Endodermal cell (in vitro differentiated cells): ENCODE data around the gene ADGB. TPM values are rescaled to one million over a fixed set of nuclear protein-coding genes. Genes with fewer than 3 reads are reported as not detected.
"Not testable (repeated sequence)": the region's sequence is repeated elsewhere in the genome, so short reads cannot be mapped to it uniquely, and the experiment has no call there.

ENCODE experiments used
- DNase-seq: peaks from one replicate; pipeline ENCODE4 v3.0.0-alpha.2; 2017
- H3K27ac ChIP-seq: 2 replicates; pipeline ENCODE4 v1.5.1; 2013; ENCODE audit warnings: mild to moderate bottlenecking, low read depth, low read length, moderate library complexity
- H3K27me3 ChIP-seq: 2 replicates; pipeline ENCODE4 v1.6.1; 2013; ENCODE audit warnings: mild to moderate bottlenecking, low read length, moderate library complexity; ENCODE audit not compliant: insufficient read depth, control insufficient read depth, poor library complexity, severe bottlenecking
- H3K36me3 ChIP-seq: 2 replicates; pipeline ENCODE4 v1.7.0; 2013; ENCODE audit warnings: mild to moderate bottlenecking, low read length, moderate library complexity; ENCODE audit not compliant: control insufficient read depth, insufficient read depth
- H3K4me1 ChIP-seq: one replicate; pipeline ENCODE4 v1.7.0; 2013; ENCODE audit warnings: low read length; ENCODE audit not compliant: control insufficient read depth, insufficient read depth
- H3K4me3 ChIP-seq: 2 replicates; pipeline ENCODE4 v1.5.1; 2013; ENCODE audit warnings: mild to moderate bottlenecking, low read length, moderate library complexity
- H3K9ac ChIP-seq: 2 replicates; pipeline ENCODE4 v1.6.1; 2013; ENCODE audit warnings: mild to moderate bottlenecking, low read length, moderate library complexity; ENCODE audit not compliant: poor library complexity, severe bottlenecking; ENCODE audit errors: extremely low read depth
- H3K9me3 ChIP-seq: 2 replicates; pipeline ENCODE4 v1.6.1; 2013; ENCODE audit warnings: mild to moderate bottlenecking, low read length, moderate library complexity; ENCODE audit not compliant: control insufficient read depth
- H3K27ac Mint-ChIP-seq: 2 replicates; pipeline ENCODE4 v1.8.0; 2020; ENCODE audit warnings: mixed read lengths
- H3K27me3 Mint-ChIP-seq: 2 replicates; pipeline ENCODE4 v1.8.0; 2021; ENCODE audit warnings: mild to moderate bottlenecking, mixed read lengths; ENCODE audit not compliant: insufficient read depth
- H3K36me3 Mint-ChIP-seq: 2 replicates; pipeline ENCODE4 v1.8.0; 2020; ENCODE audit warnings: low read depth, mixed read lengths
- H3K4me1 Mint-ChIP-seq: 2 replicates; pipeline ENCODE4 v1.8.0; 2020; ENCODE audit warnings: mixed read lengths
- H3K4me3 Mint-ChIP-seq: 2 replicates; pipeline ENCODE4 v1.8.0; 2020; ENCODE audit warnings: mild to moderate bottlenecking, moderate library complexity, mixed read lengths
- H3K9me3 Mint-ChIP-seq: 2 replicates; pipeline ENCODE4 v1.8.0; 2020; ENCODE audit warnings: mild to moderate bottlenecking, mixed read lengths
- WGBS, 2 experiments: methylation state at CpG; one replicate each; pipeline versions ENCODE4 v1.1.5 to v1.1.7; 2013; ENCODE audit warnings: missing lambda C conversion rate in 2 of 2, mixed read lengths in 1 of 2; ENCODE audit not compliant: insufficient coverage in 1 of 2, insufficient read length in 1 of 2; 5-methylcytosine and 5-hydroxymethylcytosine counted together
- total RNA-seq, 2 donors: library from RNA; stranded (reverse); fragmentation: NEBNext Ultra II Directional in 1 of 2; extraction: Animal tissue kit (Norgen Biotek cat#: 25700) in 1 of 2; gene quantifications; 2 replicates in 1 of 2; 3 replicates in 1 of 2; pipeline ENCODE4 v1.2.1, GENCODE V29; 2021
- TF ChIP-seq, protein P1 (sequence below): fragments of 200-600 bp; sonication (generic); conservative IDR thresholded peaks from 2 replicates; pipeline ENCODE4 v1.5.0; 2021; ENCODE audit warnings: antibody characterized with exemption, mild to moderate bottlenecking

The ADGB gene
- total RNA-seq, 2 donors from 2014 or later, result 0.37 to 1.3 TPM

DNA sequence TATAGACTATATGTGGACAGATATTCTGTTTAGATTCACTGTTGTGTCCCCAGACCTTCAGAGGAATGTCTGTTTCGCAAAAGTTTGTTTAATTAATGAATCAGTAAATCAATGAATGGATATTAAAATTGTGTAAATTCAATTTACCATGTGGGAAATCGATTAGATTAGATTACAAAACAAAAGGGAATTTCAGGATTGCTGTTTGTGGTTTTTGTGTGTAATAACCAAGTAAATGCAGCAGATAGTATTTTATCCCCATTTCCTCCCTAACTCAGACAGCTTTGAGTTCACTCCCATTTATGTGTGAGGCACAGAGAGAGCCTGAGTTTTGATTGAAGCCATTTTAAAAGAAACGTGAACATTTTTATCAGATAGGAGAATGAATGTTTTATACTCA is 214.8 kb downstream of the ADGB start:
- Mint-ChIP-seq H3K36me3 (no peaks in the 10 kb centered on the region), H3K4me1 (peaks cover 21% of the 10 kb centered on the region), H3K4me3 (no peak overlapping the region), H3K9me3 (no peaks in the 10 kb centered on the region), H3K27me3 (no peaks in the 10 kb centered on the region), H3K27ac (no peak overlapping the region)
- TF ChIP-seq, protein P1, sequence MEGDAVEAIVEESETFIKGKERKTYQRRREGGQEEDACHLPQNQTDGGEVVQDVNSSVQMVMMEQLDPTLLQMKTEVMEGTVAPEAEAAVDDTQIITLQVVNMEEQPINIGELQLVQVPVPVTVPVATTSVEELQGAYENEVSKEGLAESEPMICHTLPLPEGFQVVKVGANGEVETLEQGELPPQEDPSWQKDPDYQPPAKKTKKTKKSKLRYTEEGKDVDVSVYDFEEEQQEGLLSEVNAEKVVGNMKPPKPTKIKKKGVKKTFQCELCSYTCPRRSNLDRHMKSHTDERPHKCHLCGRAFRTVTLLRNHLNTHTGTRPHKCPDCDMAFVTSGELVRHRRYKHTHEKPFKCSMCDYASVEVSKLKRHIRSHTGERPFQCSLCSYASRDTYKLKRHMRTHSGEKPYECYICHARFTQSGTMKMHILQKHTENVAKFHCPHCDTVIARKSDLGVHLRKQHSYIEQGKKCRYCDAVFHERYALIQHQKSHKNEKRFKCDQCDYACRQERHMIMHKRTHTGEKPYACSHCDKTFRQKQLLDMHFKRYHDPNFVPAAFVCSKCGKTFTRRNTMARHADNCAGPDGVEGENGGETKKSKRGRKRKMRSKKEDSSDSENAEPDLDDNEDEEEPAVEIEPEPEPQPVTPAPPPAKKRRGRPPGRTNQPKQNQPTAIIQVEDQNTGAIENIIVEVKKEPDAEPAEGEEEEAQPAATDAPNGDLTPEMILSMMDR, result no peak
- Histone ChIP-seq H3K4me3 (no peak overlapping the region), H3K9me3 (no peaks in the 10 kb centered on the region), H3K27ac (no peak overlapping the region), H3K27me3 (no peaks in the 10 kb centered on the region), H3K36me3 (no peaks in the 10 kb centered on the region), H3K4me1 (no peaks in the 10 kb centered on the region), H3K9ac (no peak overlapping the region)
- 69 to 71% methylated on average over 2 to 3 of the region's 3 CpGs for WGBS, 2 experiments
- no peak for DNase-seq

DNA sequence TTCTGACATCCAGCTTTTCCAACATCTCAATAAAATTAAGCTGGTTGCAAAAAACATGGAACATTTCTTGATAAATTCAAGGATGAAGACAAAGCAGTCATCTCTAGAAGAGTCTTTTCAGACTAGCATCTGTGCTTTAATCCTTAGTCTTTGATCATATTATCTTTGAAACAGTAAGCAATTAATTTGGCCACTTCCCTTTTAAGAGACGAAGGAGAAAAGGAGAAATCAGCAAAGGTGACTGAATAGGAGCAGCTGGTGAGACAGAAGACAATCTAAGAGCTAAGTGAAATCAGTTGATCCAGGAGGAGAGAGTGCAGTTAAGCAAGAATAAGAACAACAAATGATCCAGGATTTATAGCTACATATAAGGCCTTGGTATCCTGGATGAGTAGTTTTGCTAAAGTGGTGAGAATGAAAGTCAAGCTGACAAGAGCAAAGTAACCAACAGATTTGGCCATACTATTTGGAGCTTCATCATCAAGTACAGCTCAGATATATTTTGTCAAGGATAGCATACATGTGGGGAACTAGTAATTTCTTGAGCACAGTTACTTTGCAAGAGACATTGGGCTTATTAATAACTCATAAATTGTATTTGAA is 215.5 kb downstream of the ADGB start:
- no peak overlapping the region for H3K4me3 Mint-ChIP-seq
- TF ChIP-seq, protein P1, result no peak
- H3K27me3 Mint-ChIP-seq, result no peaks in the 10 kb centered on the region
- H3K9me3 ChIP-seq, result no peaks in the 10 kb centered on the region
- no peaks in the 10 kb centered on the region for H3K27me3 ChIP-seq
- no peak for DNase-seq
- H3K27ac Mint-ChIP-seq, result no peak overlapping the region
- no peaks in the 10 kb centered on the region for H3K9me3 Mint-ChIP-seq
- H3K27ac ChIP-seq, result no peak overlapping the region
- H3K36me3 ChIP-seq, result no peaks in the 10 kb centered on the region
- peaks cover 24% of the 10 kb centered on the region for H3K4me1 Mint-ChIP-seq
- H3K4me3 ChIP-seq, result no peak overlapping the region
- no peaks in the 10 kb centered on the region for H3K4me1 ChIP-seq
- 94 to 100% methylated on average over 1 of the region's 1 CpG for WGBS, 2 experiments
- H3K9ac ChIP-seq, result no peak overlapping the region
- H3K36me3 Mint-ChIP-seq, result no peaks in the 10 kb centered on the region

DNA sequence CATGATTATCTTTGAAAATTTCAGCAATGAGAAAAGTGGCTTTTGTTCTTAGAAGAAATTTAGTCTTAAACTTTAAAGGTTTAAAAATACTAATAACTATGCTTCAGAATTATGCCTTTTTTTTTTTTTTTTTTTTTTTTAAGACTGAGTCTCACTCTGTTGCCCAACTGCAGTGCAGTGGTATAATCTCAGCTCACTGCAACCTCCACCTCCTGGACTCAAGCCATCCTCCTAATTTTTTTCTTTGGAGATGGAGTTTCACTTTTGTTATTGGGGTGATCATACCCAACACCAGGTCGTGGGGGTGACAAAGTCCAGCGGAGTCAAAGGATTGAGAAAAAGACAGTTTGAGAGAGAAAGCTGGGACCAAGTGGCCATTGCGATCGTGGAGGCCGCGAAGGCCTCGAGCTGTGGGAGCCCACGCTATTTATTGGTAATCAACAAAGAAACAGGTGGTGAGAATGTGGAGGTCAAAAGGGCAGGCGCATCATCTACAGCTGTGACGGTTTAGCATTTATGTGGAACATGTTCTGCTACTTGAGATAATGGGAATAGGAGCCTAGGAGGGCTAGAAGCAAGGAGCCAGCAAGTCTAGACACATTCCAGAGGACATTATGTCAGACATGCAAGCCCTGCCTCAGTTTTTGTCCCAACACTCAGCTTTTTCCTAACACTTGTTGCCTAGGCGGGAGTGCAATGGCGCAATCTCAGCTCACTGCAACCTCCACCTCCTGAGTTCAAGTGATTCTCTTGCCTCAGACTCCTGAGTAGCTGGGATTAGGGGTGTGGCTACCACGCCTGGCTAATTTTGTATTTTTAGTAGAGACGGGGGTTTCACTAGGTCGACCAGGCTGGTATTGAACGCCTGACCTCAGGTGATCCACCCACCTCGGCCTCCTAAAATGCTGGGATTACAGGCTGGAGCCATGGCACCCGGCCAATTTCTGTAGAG is 217.0 kb downstream of the ADGB start:
- H3K36me3 ChIP-seq, H3K9me3 ChIP-seq, H3K4me3 ChIP-seq, DNase-seq, H3K4me1 ChIP-seq, H3K27me3 Mint-ChIP-seq, H3K9ac ChIP-seq, H3K27ac Mint-ChIP-seq, H3K36me3 Mint-ChIP-seq, H3K4me3 Mint-ChIP-seq, H3K9me3 Mint-ChIP-seq, H3K27me3 ChIP-seq, H3K27ac ChIP-seq: not testable (repeated sequence)
- peaks cover 20% of the 10 kb centered on the region for H3K4me1 Mint-ChIP-seq
- WGBS, 2 experiments, result 81 to 88% methylated on average over 6 to 13 of the region's 18 CpGs
